Measurements from ENCODE around the gene MLXIP.

DNA sequence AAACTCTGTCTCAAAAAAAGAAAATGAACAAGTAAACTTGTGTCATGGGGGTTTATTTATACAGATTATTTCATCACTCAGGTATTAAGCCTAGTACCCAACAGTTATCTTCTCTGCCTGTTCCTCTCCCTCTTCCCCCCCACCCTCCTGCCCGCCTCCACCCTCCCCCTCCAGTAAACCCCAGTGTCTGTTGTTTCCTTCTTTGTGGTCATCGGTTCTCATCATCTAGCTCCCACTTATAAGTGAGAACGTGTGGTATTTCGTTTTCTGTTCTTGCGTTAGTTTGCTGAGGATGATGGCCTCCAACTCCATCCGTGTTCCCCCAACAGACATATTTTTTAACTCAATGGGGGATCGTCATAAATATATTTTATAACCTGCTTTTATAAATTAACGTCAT, 83.1 kb downstream of the MLXIP start:
- no peak for TF ChIP-seq POLR2AphosphoS5 (IDR thresholded peaks at IDR 0.05)
- no peak for TF ChIP-seq CTCF (IDR thresholded peaks at IDR 0.05)
- TF ChIP-seq POLR2A (IDR thresholded peaks at IDR 0.05; ENCODE audit: low read depth), result no peak
